ENCODE measurements around the gene IGFBP2. TPM values are rescaled to one million over a fixed set of nuclear protein-coding genes. Genes with fewer than 3 reads are reported as not detected.

IGFBP2 gene
- total and polyA plus RNA-seq, 2 of the 8 experiments (the other 6 are each of a cell fraction or from before 2014, with no cell fraction given): 326 to 782 TPM

GRCh38 chr2:216654528-216655052, 21.4 kb downstream of the IGFBP2 start:
- Histone ChIP-seq H4K5ac (ENCODE audit: insufficient read length, low read depth, low read length) (no peak overlapping the region), H4K91ac (replicated peaks; ENCODE audit: insufficient read length, low read length) (no peak overlapping the region), H3K36me3 (ENCODE audit: control insufficient read depth in 2 of 4, insufficient read depth in 4 of 4, low read length in 3 of 4) (peaks cover 3 to 10% (median 6%) of the 10 kb centered on the region in 4 experiments; a peak in 4 of 8 replicates), H2AFZ (ENCODE audit: low read length) (no peak overlapping the region), H2AK5ac (ENCODE audit: low read depth, low read length) (no peak overlapping the region), H2BK20ac (ENCODE audit: low read length) (no peak overlapping the region), H3K4me3 (ENCODE audit: extremely low read depth in 1 of 4, insufficient read depth in 2 of 4, low read depth in 3 of 4, low read length in 4 of 4) (no peak overlapping the region), H3K9me3 (ENCODE audit: insufficient read depth in 2 of 2, low read depth in 1 of 2, low read length in 1 of 2) (no peaks in the 10 kb centered on the region), H3K4me2 (ENCODE audit: insufficient read depth in 1 of 2, low read depth in 2 of 2, low read length in 2 of 2) (no peak overlapping the region), H3K79me1 (ENCODE audit: low read depth, low read length) (peaks cover 22% of the 10 kb centered on the region), H3K23me2 (ENCODE audit: low read depth, low read length) (no peaks in the 10 kb centered on the region), H2BK15ac (ENCODE audit: low read length) (no peak overlapping the region), H4K8ac (ENCODE audit: extremely low read depth, insufficient read depth, low read length) (no peak overlapping the region), H3K56ac (replicated peaks; ENCODE audit: insufficient read length, low read depth, low read length) (no peak overlapping the region), H2BK12ac (ENCODE audit: low read depth, low read length) (no peak overlapping the region), H2BK5ac (ENCODE audit: low read depth, low read length) (no peak overlapping the region), H4K20me1 (replicated peaks in 1 of 2; ENCODE audit: control insufficient read depth in 1 of 2, insufficient read depth in 2 of 2, low read length in 2 of 2) (peaks cover 18 to 23% of the 10 kb centered on the region in 2 experiments), H3K4ac (replicated peaks; ENCODE audit: insufficient read length, low read depth, low read length) (no peak overlapping the region), H3K27me3 (replicated peaks in 1 of 4; ENCODE audit: control insufficient read depth in 3 of 4, extremely low read depth in 1 of 4, insufficient read depth in 3 of 4, low read length in 3 of 4) (no peaks in the 10 kb centered on the region), H3K18ac (ENCODE audit: extremely low read depth, low read length) (no peak overlapping the region), H3K23ac (ENCODE audit: insufficient read length) (no peak overlapping the region), H3K79me2 (ENCODE audit: control insufficient read depth in 1 of 2, insufficient read depth in 2 of 2, low read length in 2 of 2) (peaks cover 6 to 90% of the 10 kb centered on the region in 2 experiments), H3K14ac (ENCODE audit: insufficient read length) (no peak overlapping the region), H3K9ac (replicated peaks in 1 of 4; ENCODE audit: extremely low read depth in 1 of 4, low read depth in 3 of 4, low read length in 3 of 4) (no peak overlapping the region), H3K4me1 (replicated peaks in 1 of 4; ENCODE audit: control insufficient read depth in 3 of 4, insufficient read depth in 4 of 4, low read length in 3 of 4) (peaks cover 2 to 9% (median 4%) of the 10 kb centered on the region in 4 experiments; a peak in 6 of 7 replicates), H2BK120ac (replicated peaks; ENCODE audit: low read depth, low read length) (no peak overlapping the region), H3K27ac (ENCODE audit: low read depth, low read length) (no peak overlapping the region)
- DNase-seq (ENCODE audit: low read depth in 1 of 2, low spot score in 2 of 2) (no peak), FAIRE-seq (no peak)
- TF ChIP-seq ASH2L (IDR thresholded peaks at IDR 0.05; ENCODE audit: low read length) (no peak), TAF1 (IDR thresholded peaks at IDR 0.05; ENCODE audit: low read depth, low read length) (no peak), RFX5 (IDR thresholded peaks at IDR 0.05; ENCODE audit: borderline replicate concordance, low read depth, low read length) (no peak)
- POLR2A ChIA-PET (ENCODE audit: partially characterized antibody): interaction anchor here (0.7 to 1.8 kb wide), 3 partner anchors 9 to 19 kb away, joined by 3 to 7 read pairs (median 6); no protein-coding TSS in a partner anchor
- CTCF ChIA-PET (ENCODE audit: partially characterized antibody): interaction anchor here (0.9 to 20.6 kb wide), 7 partner anchors 8 to 136 kb away, joined by 3 to 493 read pairs (median 6); no protein-coding TSS in a partner anchor
- 98% methylated on average over 2 of the region's 2 CpGs; no CpG with 5 or more reads in 1 of the 2 experiments for WGBS, 2 experiments (ENCODE audit: extremely low coverage in 1 of 2, insufficient coverage in 1 of 2, insufficient read length in 1 of 2, insufficient replicate concordance in 2 of 2, low coverage in 1 of 2, low lambda C conversion rate in 2 of 2, missing lambda C conversion rate in 1 of 2)

Data from H1 (cell line).